ENCODE results near the gene ADAMTS9.

- no peak for TF ChIP-seq CTCF (conservative IDR thresholded peaks at IDR 0.05; ENCODE audit: low read depth in 2 of 2)
- TF ChIP-seq POLR2AphosphoS5 (IDR thresholded peaks at IDR 0.05; ENCODE audit: low read depth), result no peak
- TF ChIP-seq EZH2phosphoT487 (IDR thresholded peaks at IDR 0.05; ENCODE audit: unreplicated experiment), result no peak
- no peak for TF ChIP-seq REST (IDR thresholded peaks at IDR 0.05; ENCODE audit: unreplicated experiment)
- TF ChIP-seq EZH2 (IDR thresholded peaks at IDR 0.05; ENCODE audit: low read depth, unreplicated experiment), result no peak
- TF ChIP-seq CREB1 (CRISPR knock-in tag; IDR thresholded peaks at IDR 0.05; ENCODE audit: low read depth), result no peak
- TF ChIP-seq ZNF331 (CRISPR knock-in tag; IDR thresholded peaks at IDR 0.05; ENCODE audit: low read depth), result no peak
- TF ChIP-seq ETS1 (IDR thresholded peaks at IDR 0.05), result no peak
- TF ChIP-seq STAT1 (IDR thresholded peaks at IDR 0.05; ENCODE audit: unreplicated experiment), result no peak
Measured at GRCh38 chr3:64676831-64677230, 11.0 kb downstream of the ADAMTS9 start.
